GM06990 (cell line): ENCODE measurements around the gene DUSP23.

Experiments
- DNase-seq: peaks from one replicate; pipeline ENCODE4 v3.0.0-alpha.2; 2011; ENCODE audit not compliant: insufficient read length; ENCODE audit errors: extremely low read depth
- H3K27me3 ChIP-seq: replicated peaks from 2 replicates; pipeline ENCODE4 v1.6.0; 2011; ENCODE audit warnings: low read length; ENCODE audit not compliant: control insufficient read depth, insufficient read depth
- H3K36me3 ChIP-seq: 2 replicates; pipeline ENCODE4 v1.5.1; 2011; ENCODE audit warnings: low read length; ENCODE audit not compliant: control insufficient read depth, insufficient read depth
- H3K4me3 ChIP-seq: replicated peaks from 2 replicates; pipeline ENCODE4 v1.5.1; 2011; ENCODE audit warnings: low read depth, mild to moderate bottlenecking, control low read depth, low read length
- TF ChIP-seq, protein P1 (sequence below): IDR thresholded peaks from 2 replicates; pipeline ENCODE4 v1.5.1; 2011; ENCODE audit warnings: low read length, control low read depth, mild to moderate bottlenecking, inconsistent platforms; ENCODE audit not compliant: insufficient read depth, poor library complexity, severe bottlenecking

Gene DUSP23

DNA sequence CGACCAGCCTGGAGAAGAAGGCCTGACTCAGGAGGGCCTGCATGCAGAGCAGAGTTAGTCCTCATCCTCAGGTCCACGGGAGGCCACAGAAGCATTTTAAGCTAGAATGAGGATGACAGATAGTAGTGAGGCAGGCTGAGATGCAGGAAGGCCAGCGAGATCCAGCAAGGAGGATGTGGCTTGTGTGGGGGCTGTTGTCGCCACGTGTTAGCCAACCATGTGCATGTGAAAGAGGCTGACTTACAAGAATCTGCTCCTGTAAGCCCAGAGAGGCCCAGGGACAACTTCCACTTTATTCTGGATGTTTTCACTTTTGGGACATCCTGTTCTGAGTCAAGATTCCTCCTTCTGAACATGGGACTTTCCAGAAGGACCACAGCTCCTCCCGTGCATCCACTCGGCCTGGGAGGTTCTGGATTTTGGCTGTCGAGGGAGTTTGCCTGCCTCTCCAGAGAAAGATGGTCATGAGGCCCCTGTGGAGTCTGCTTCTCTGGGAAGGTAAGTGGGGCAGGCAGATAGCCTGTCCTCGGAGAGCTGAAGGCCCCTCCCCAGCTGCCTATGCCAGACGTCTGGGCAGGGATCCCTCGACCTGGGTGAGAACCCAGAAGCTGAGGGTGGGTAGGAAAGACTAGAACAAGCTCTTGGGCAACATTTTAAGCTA, 45.8 kb downstream of the DUSP23 start, which contains the start of gene SLAMF8:
Gene SLAMF8, plus strand, starts transcription at position 433 of the 661 bp plus-strand sequence. Its CDS starts 26 bp downstream, at position 459.
- no peaks in the 10 kb centered on the region for H3K36me3 ChIP-seq
- H3K27me3 ChIP-seq = peaks cover 6% of the 10 kb centered on the region
- DNase-seq = peak; percentile 37
- TF ChIP-seq, protein P1, sequence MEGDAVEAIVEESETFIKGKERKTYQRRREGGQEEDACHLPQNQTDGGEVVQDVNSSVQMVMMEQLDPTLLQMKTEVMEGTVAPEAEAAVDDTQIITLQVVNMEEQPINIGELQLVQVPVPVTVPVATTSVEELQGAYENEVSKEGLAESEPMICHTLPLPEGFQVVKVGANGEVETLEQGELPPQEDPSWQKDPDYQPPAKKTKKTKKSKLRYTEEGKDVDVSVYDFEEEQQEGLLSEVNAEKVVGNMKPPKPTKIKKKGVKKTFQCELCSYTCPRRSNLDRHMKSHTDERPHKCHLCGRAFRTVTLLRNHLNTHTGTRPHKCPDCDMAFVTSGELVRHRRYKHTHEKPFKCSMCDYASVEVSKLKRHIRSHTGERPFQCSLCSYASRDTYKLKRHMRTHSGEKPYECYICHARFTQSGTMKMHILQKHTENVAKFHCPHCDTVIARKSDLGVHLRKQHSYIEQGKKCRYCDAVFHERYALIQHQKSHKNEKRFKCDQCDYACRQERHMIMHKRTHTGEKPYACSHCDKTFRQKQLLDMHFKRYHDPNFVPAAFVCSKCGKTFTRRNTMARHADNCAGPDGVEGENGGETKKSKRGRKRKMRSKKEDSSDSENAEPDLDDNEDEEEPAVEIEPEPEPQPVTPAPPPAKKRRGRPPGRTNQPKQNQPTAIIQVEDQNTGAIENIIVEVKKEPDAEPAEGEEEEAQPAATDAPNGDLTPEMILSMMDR = no peak
- H3K4me3 ChIP-seq = no peak within 1 kb of the TSS

DNA sequence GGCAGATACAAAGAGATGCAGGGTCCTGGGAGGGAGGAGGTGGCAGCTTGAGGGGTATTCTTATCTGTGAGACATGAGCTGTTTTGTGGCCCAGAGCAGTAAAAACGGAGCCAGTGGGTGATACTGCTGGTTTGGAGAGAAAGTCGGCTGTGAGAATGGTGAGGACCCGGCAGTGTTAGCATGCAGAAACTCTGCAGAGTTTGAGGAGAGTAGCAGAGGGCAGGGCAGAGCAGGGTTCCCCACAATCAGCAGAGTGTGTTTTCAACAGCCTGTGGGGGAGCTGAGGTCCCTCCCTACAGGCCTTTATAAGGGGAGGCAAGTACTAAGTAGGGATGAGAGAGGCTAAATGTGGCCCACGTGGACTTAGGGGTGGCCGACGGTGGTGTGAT, 46.3 kb downstream of the DUSP23 start:
- Histone ChIP-seq H3K36me3 (no peaks in the 10 kb centered on the region), H3K27me3 (peaks cover 6% of the 10 kb centered on the region), H3K4me3 (no peak overlapping the region)
- TF ChIP-seq, protein P1 = no peak
- no peak for DNase-seq

DNA sequence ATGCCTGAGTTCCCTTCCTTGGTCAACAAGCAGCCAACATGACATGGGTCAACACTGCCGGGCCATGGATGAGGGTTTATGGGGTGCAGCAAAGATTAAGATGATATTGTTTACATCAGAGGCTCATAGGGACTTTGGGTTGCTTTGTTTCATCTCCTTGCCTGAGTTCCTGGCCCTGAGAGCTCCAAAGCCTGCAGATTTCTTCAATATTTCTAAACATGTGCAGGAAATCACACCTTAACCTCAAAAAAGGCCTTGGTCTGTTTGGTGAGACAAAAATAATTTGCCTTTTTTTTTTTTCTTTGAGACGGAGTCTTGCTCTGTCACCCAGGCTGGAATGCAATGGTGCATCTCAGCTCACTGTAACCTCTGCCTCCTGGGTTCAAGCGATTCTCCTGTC, 46.8 kb downstream of the DUSP23 start:
- TF ChIP-seq, protein P1 = no peak
- Histone ChIP-seq H3K36me3 (no peaks in the 10 kb centered on the region), H3K27me3 (peaks cover 3% of the 10 kb centered on the region), H3K4me3 (no peak overlapping the region)
- DNase-seq = no peak

DNA sequence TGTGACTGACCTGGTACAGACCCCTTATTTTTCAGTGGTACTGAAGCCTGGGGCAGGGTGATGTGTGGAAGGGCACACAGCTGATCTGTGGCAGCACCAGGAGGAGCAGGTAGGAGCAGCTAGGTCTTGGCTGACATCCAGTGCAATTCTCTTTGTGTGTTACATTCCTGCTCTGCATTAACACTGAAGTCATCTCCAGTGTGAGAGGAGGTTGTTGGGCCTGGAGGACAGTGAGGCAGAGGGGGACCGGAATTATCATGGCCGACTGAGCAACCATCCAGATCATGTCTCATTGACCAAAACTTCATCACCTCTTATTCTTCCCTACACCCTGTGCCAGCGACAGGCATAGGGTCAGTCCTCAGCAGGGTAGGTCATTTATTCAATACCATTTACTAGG, 47.4 kb downstream of the DUSP23 start:
- DNase-seq = no peak
- no peaks in the 10 kb centered on the region for H3K36me3 ChIP-seq

DNA sequence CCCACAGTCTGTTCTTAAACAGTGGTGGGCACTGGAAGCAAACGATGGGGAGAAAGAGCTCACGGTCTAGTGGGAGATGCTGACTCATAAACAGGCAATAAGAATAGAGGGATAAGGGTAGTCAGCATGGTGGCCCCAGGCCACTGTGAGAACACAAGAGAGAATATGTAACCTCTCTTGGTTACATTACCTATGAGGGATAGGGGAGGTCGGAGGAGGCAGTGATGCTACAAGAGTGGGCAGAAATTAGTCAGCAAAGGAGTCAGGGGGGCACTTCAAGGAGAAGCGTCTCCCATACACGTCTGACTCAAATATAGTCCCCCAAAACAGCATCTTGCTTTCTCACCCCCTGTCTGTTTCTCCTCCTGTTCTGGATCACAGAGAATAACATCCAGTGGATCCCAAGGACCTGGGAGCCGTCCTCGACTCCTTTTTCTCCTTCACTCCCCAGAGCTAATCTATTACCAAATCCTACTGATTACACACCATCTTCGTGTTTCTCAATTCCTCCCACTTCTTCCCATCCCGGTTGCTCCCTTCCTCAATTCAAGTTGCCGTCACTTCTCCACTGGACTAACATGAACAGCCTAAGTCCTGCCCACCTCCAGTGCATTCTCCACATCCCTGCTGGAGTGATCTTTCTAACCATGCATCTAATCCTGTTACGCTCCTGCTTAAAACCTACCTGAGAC, 48.0 kb downstream of the DUSP23 start:
- Histone ChIP-seq H3K36me3 (no peaks in the 10 kb centered on the region), H3K27me3 (peaks cover 2% of the 10 kb centered on the region; the same call in 1 of the 2 replicates), H3K4me3 (no peak overlapping the region)
- no peak for DNase-seq
- TF ChIP-seq, protein P1 = no peak

More for the DNA sequence above, 47.4 kb downstream of the DUSP23 start:
- Histone ChIP-seq H3K4me3 (no peak overlapping the region), H3K27me3 (peaks cover 2% of the 10 kb centered on the region; the same call in 1 of the 2 replicates)
- TF ChIP-seq, protein P1 = no peak
